ENCODE results near the gene KDM4D.
"Not testable (repeated sequence)": the region's sequence is repeated elsewhere in the genome, so short reads cannot be mapped to it uniquely, and the experiment has no call there.

KDM4D gene

GRCh38 chr11:95003716-95004115 is 30.2 kb downstream of the KDM4D start:
- Histone ChIP-seq H3K36me3 (ENCODE audit: control insufficient read depth, insufficient read depth, low read length) (no peaks in the 10 kb centered on the region), H3K27me3 (ENCODE audit: insufficient read depth, low read length, poor library complexity) (no peaks in the 10 kb centered on the region), H3K23ac (ENCODE audit: low read length) (no peak overlapping the region), H2BK120ac (ENCODE audit: low read depth, low read length) (no peak overlapping the region), H3K4ac (ENCODE audit: low read depth, low read length) (no peak overlapping the region), H3K27ac (ENCODE audit: low read depth, low read length) (no peak overlapping the region), H4K8ac (ENCODE audit: low read depth, low read length) (no peak overlapping the region), H4K5ac (ENCODE audit: low read length) (no peak overlapping the region), H2AK5ac (ENCODE audit: low read length) (no peak overlapping the region), H3K4me2 (ENCODE audit: low read length) (no peak overlapping the region), H3K4me3 (ENCODE audit: low read length) (no peak overlapping the region), H3K79me1 (ENCODE audit: low read length) (no peaks in the 10 kb centered on the region), H3K79me2 (ENCODE audit: control insufficient read depth, insufficient read depth, low read length) (no peaks in the 10 kb centered on the region), H3K18ac (ENCODE audit: low read length) (no peak overlapping the region), H3K9ac (ENCODE audit: low read length) (no peak overlapping the region), H3K4me1 (ENCODE audit: control insufficient read depth, low read depth, low read length) (no peaks in the 10 kb centered on the region), H2BK5ac (ENCODE audit: low read length) (no peak overlapping the region), H3K56ac (ENCODE audit: low read length) (no peak overlapping the region), H2BK15ac (replicated peaks; ENCODE audit: low read depth) (no peak overlapping the region)
- no peak for DNase-seq

- H3K4me3 ChIP-seq (ENCODE audit: low read length): no peak overlapping the region
- WGBS (ENCODE audit: extremely low coverage, insufficient coverage, low lambda C conversion rate): no CpG with 5 or more reads among the region's 1 CpG
- H3K79me2 ChIP-seq (ENCODE audit: control insufficient read depth, insufficient read depth, low read length): no peaks in the 10 kb centered on the region
- H3K56ac ChIP-seq (ENCODE audit: low read length): no peak overlapping the region
- H4K5ac ChIP-seq (ENCODE audit: low read length): no peak overlapping the region
- no peaks in the 10 kb centered on the region for H3K4me1 ChIP-seq (ENCODE audit: control insufficient read depth, low read depth, low read length)
- H2BK15ac ChIP-seq (replicated peaks; ENCODE audit: low read depth): no peak overlapping the region
- H3K9ac ChIP-seq (ENCODE audit: low read length): no peak overlapping the region
- H2BK120ac ChIP-seq (ENCODE audit: low read depth, low read length): no peak overlapping the region
- H2BK5ac ChIP-seq (ENCODE audit: low read length): no peak overlapping the region
- no peak for DNase-seq
- no peak overlapping the region for H3K27ac ChIP-seq (ENCODE audit: low read depth, low read length)
- H3K4me2 ChIP-seq (ENCODE audit: low read length): no peak overlapping the region
- H3K27me3 ChIP-seq (ENCODE audit: insufficient read depth, low read length, poor library complexity): no peaks in the 10 kb centered on the region
- no peaks in the 10 kb centered on the region for H3K36me3 ChIP-seq (ENCODE audit: control insufficient read depth, insufficient read depth, low read length)
- H3K23ac ChIP-seq (ENCODE audit: low read length): no peak overlapping the region
- H3K79me1 ChIP-seq (ENCODE audit: low read length): no peaks in the 10 kb centered on the region
- H3K4ac ChIP-seq (ENCODE audit: low read depth, low read length): no peak overlapping the region
- no peak overlapping the region for H4K8ac ChIP-seq (ENCODE audit: low read depth, low read length)
- no peak overlapping the region for H2AK5ac ChIP-seq (ENCODE audit: low read length)
- no peak overlapping the region for H3K18ac ChIP-seq (ENCODE audit: low read length)
Observed at GRCh38 chr11:95005642-95006041, 32.1 kb downstream of the KDM4D start.

- Histone ChIP-seq H2BK15ac (replicated peaks; ENCODE audit: low read depth) (no peak overlapping the region), H3K4ac (ENCODE audit: low read depth, low read length) (no peak overlapping the region), H3K27me3 (ENCODE audit: insufficient read depth, low read length, poor library complexity) (no peaks in the 10 kb centered on the region), H2AK5ac (ENCODE audit: low read length) (no peak overlapping the region), H3K18ac (ENCODE audit: low read length) (no peak overlapping the region), H3K79me2 (ENCODE audit: control insufficient read depth, insufficient read depth, low read length) (no peaks in the 10 kb centered on the region), H4K8ac (ENCODE audit: low read depth, low read length) (no peak overlapping the region), H3K4me2 (ENCODE audit: low read length) (no peak overlapping the region), H3K36me3 (ENCODE audit: control insufficient read depth, insufficient read depth, low read length) (no peaks in the 10 kb centered on the region), H3K27ac (ENCODE audit: low read depth, low read length) (no peak overlapping the region), H3K4me1 (ENCODE audit: control insufficient read depth, low read depth, low read length) (no peaks in the 10 kb centered on the region), H3K56ac (ENCODE audit: low read length) (no peak overlapping the region), H3K23ac (ENCODE audit: low read length) (no peak overlapping the region), H2BK5ac (ENCODE audit: low read length) (no peak overlapping the region), H3K4me3 (ENCODE audit: low read length) (no peak overlapping the region), H3K79me1 (ENCODE audit: low read length) (no peaks in the 10 kb centered on the region), H4K5ac (ENCODE audit: low read length) (no peak overlapping the region), H3K9ac (ENCODE audit: low read length) (no peak overlapping the region), H2BK120ac (ENCODE audit: low read depth, low read length) (no peak overlapping the region)
- DNase-seq: no peak
Observed at GRCh38 chr11:95011376-95011775, 37.9 kb downstream of the KDM4D start.

- no peak overlapping the region for H3K4ac ChIP-seq (ENCODE audit: low read depth, low read length)
- no peak overlapping the region for H3K56ac ChIP-seq (ENCODE audit: low read length)
- H2BK5ac ChIP-seq (ENCODE audit: low read length): no peak overlapping the region
- H3K4me2 ChIP-seq (ENCODE audit: low read length): no peak overlapping the region
- no peak overlapping the region for H2AK5ac ChIP-seq (ENCODE audit: low read length)
- no peak overlapping the region for H3K9ac ChIP-seq (ENCODE audit: low read length)
- H3K27ac ChIP-seq (ENCODE audit: low read depth, low read length): no peak overlapping the region
- DNase-seq: no peak
- no peaks in the 10 kb centered on the region for H3K79me2 ChIP-seq (ENCODE audit: control insufficient read depth, insufficient read depth, low read length)
- H3K23ac ChIP-seq (ENCODE audit: low read length): no peak overlapping the region
- H3K79me1 ChIP-seq (ENCODE audit: low read length): no peaks in the 10 kb centered on the region
- no peak overlapping the region for H2BK120ac ChIP-seq (ENCODE audit: low read depth, low read length)
- H3K18ac ChIP-seq (ENCODE audit: low read length): no peak overlapping the region
- H3K36me3 ChIP-seq (ENCODE audit: control insufficient read depth, insufficient read depth, low read length): no peaks in the 10 kb centered on the region
- no peak overlapping the region for H2BK15ac ChIP-seq (replicated peaks; ENCODE audit: low read depth)
- WGBS (ENCODE audit: extremely low coverage, insufficient coverage, low lambda C conversion rate): no CpG with 5 or more reads among the region's 12 CpGs
- H4K5ac ChIP-seq (ENCODE audit: low read length): no peak overlapping the region
- no peak overlapping the region for H4K8ac ChIP-seq (ENCODE audit: low read depth, low read length)
- no peaks in the 10 kb centered on the region for H3K4me1 ChIP-seq (ENCODE audit: control insufficient read depth, low read depth, low read length)
- no peaks in the 10 kb centered on the region for H3K27me3 ChIP-seq (ENCODE audit: insufficient read depth, low read length, poor library complexity)
- H3K4me3 ChIP-seq (ENCODE audit: low read length): no peak overlapping the region
Observed at GRCh38 chr11:95014184-95014821, 40.8 kb downstream of the KDM4D start.

- Histone ChIP-seq H3K4me1 (ENCODE audit: control insufficient read depth, low read depth, low read length) (no peaks in the 10 kb centered on the region), H2AK5ac (ENCODE audit: low read length) (no peak overlapping the region), H4K5ac (ENCODE audit: low read length) (no peak overlapping the region), H4K8ac (ENCODE audit: low read depth, low read length) (no peak overlapping the region), H3K4me2 (ENCODE audit: low read length) (no peak overlapping the region), H3K4me3 (ENCODE audit: low read length) (no peak overlapping the region), H2BK120ac (ENCODE audit: low read depth, low read length) (no peak overlapping the region), H3K4ac (ENCODE audit: low read depth, low read length) (no peak overlapping the region), H3K18ac (ENCODE audit: low read length) (no peak overlapping the region), H3K79me2 (ENCODE audit: control insufficient read depth, insufficient read depth, low read length) (no peaks in the 10 kb centered on the region), H3K79me1 (ENCODE audit: low read length) (no peaks in the 10 kb centered on the region), H3K27ac (ENCODE audit: low read depth, low read length) (no peak overlapping the region), H3K56ac (ENCODE audit: low read length) (no peak overlapping the region), H3K36me3 (ENCODE audit: control insufficient read depth, insufficient read depth, low read length) (no peaks in the 10 kb centered on the region), H3K9ac (ENCODE audit: low read length) (no peak overlapping the region), H2BK15ac (replicated peaks; ENCODE audit: low read depth) (no peak overlapping the region), H3K23ac (ENCODE audit: low read length) (no peak overlapping the region), H2BK5ac (ENCODE audit: low read length) (no peak overlapping the region), H3K27me3 (ENCODE audit: insufficient read depth, low read length, poor library complexity) (no peaks in the 10 kb centered on the region)
- DNase-seq: no peak
- no CpG with 5 or more reads among the region's 2 CpGs for WGBS (ENCODE audit: extremely low coverage, insufficient coverage, low lambda C conversion rate)
Observed at GRCh38 chr11:95016139-95016538, 42.6 kb downstream of the KDM4D start.

GRCh38 chr11:95021468-95021867 is 48.0 kb downstream of the KDM4D start:
- not testable (repeated sequence) for H3K23ac ChIP-seq (ENCODE audit: low read length); H3K27me3 ChIP-seq (ENCODE audit: insufficient read depth, low read length, poor library complexity); H4K5ac ChIP-seq (ENCODE audit: low read length); H3K4me1 ChIP-seq (ENCODE audit: control insufficient read depth, low read depth, low read length); H2BK5ac ChIP-seq (ENCODE audit: low read length); H3K4ac ChIP-seq (ENCODE audit: low read depth, low read length); H4K8ac ChIP-seq (ENCODE audit: low read depth, low read length); H3K4me3 ChIP-seq (ENCODE audit: low read length); DNase-seq; H2BK120ac ChIP-seq (ENCODE audit: low read depth, low read length); H3K18ac ChIP-seq (ENCODE audit: low read length); H3K79me2 ChIP-seq (ENCODE audit: control insufficient read depth, insufficient read depth, low read length); H3K79me1 ChIP-seq (ENCODE audit: low read length); H3K4me2 ChIP-seq (ENCODE audit: low read length); H3K27ac ChIP-seq (ENCODE audit: low read depth, low read length); H3K56ac ChIP-seq (ENCODE audit: low read length); H3K9ac ChIP-seq (ENCODE audit: low read length); H3K36me3 ChIP-seq (ENCODE audit: control insufficient read depth, insufficient read depth, low read length); H2AK5ac ChIP-seq (ENCODE audit: low read length); H2BK15ac ChIP-seq (replicated peaks; ENCODE audit: low read depth)
- WGBS (ENCODE audit: extremely low coverage, insufficient coverage, low lambda C conversion rate): no CpG with 5 or more reads among the region's 5 CpGs
